Measurements from ENCODE around the gene MEPCE.
A peak's percentile ranks its signal among the peaks of the same experiment; 100 is the strongest.

DNA sequence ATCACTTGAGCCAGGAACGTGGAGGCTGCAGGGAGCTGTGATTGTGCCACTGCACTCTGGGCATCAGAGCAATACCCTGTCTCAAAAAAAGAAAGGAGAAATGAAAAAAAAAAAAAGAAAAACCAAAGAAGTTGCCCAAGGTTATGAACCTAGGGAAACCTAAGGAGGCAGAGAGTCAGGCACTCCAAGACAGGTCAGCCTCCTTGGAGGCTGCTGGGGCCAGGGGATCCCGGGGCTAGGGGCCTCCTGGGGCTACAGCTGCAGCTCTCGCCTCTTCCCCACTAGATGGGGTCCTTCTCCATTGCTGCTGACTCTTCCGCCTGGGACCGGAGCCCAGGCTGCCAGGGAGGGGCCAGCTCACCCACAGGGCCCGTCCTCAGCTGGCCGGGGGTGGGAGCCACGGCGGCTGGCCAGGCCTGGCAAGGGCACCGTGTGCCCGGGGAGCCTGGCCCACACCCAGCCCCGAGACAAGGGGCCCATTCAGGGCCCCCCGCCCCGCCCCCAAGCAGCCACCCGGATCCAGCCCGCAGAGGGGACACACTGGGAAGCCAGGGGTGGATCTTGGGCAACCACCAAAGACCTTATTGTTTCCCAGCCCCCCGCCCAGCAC, 36.2 kb downstream of the MEPCE start:
- TF ChIP-seq POLR2A (IDR thresholded peaks at IDR 0.05): no peak
- TF ChIP-seq, protein P1, sequence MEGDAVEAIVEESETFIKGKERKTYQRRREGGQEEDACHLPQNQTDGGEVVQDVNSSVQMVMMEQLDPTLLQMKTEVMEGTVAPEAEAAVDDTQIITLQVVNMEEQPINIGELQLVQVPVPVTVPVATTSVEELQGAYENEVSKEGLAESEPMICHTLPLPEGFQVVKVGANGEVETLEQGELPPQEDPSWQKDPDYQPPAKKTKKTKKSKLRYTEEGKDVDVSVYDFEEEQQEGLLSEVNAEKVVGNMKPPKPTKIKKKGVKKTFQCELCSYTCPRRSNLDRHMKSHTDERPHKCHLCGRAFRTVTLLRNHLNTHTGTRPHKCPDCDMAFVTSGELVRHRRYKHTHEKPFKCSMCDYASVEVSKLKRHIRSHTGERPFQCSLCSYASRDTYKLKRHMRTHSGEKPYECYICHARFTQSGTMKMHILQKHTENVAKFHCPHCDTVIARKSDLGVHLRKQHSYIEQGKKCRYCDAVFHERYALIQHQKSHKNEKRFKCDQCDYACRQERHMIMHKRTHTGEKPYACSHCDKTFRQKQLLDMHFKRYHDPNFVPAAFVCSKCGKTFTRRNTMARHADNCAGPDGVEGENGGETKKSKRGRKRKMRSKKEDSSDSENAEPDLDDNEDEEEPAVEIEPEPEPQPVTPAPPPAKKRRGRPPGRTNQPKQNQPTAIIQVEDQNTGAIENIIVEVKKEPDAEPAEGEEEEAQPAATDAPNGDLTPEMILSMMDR (IDR thresholded peaks at IDR 0.05 in 8 of 11, conservative IDR thresholded peaks at IDR 0.05 in 3 of 11): peak in 10 of 11 experiments; percentile 15 to 75 (median 56)
- peak; percentile 64 to 83 (median 76) for TF ChIP-seq POLR2AphosphoS5 (IDR thresholded peaks at IDR 0.05)

Data from spleen (tissue), 7 donors.